ENCODE measurements around the gene TMEM147.

- TF ChIP-seq CTCF (IDR thresholded peaks at IDR 0.05 in 4 of 5, conservative IDR thresholded peaks at IDR 0.05 in 1 of 5) (no peak), POLR2A (IDR thresholded peaks at IDR 0.05) (no peak)
Observed at GRCh38 chr19:35562776-35563175, 17.4 kb downstream of the TMEM147 start.

Data from gastrocnemius medialis (tissue), 4 donors.